HCEC 1CT (cell line): ENCODE data around the gene SKP1.

Source experiments
- DNase-seq: peaks from one replicate; pipeline ENCODE4 v3.0.0-alpha.2; 2017

SKP1 gene

DNA sequence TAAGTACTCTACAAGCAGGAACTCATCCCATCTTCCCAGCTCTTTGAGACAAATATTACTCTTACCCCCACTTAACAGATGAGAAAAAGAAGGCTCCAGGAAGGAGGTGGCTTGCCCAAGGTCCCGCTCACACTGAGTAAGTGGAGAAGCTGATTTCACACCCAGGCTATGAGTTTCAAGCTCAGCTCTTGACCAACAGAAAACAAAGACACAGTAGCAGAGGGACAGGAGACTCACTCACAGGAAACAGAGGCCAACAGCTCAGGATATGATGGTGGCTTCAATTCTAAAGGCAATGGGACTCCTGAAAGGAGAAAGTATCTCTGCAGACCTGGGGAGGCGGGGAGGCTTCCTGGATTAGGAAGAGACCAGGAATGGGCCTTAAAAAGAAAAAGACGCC lies 69.0 kb downstream of the SKP1 start:
- no peak for DNase-seq

DNA sequence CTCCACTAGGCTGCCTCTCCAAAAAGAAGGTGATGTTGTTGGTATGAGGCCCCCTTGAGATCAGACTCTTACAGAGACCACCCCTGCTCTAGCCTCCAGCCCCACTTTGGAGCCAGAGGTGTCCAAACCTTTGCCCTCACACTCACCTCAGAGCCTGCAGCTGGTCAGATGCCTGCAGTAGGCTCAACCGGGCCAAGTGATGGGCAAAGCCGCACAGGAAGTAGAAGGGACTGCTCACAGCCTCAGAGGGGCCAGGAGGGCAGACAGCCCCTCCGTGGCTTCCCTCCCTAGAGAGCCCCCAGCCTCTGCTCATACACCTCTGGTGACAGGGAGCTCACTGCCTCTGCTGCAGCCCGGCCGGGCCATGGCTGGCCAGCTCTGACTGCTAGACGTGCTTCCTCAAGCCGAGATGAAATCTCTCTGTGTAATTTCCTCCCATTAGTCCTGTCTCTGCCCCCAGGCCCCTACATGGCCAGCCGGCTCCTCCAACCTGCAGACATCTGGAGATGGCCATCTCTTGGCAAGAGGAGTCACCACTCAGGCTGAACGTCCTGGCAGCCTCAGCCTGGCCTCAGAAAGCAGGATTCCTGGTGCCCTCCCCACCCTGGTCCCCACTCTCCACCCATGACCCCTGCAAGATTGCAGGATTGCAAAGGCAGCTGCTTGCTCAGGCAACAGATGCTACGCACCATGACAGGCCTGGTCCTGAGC lies 69.6 kb downstream of the SKP1 start:
- no peak for DNase-seq

DNA sequence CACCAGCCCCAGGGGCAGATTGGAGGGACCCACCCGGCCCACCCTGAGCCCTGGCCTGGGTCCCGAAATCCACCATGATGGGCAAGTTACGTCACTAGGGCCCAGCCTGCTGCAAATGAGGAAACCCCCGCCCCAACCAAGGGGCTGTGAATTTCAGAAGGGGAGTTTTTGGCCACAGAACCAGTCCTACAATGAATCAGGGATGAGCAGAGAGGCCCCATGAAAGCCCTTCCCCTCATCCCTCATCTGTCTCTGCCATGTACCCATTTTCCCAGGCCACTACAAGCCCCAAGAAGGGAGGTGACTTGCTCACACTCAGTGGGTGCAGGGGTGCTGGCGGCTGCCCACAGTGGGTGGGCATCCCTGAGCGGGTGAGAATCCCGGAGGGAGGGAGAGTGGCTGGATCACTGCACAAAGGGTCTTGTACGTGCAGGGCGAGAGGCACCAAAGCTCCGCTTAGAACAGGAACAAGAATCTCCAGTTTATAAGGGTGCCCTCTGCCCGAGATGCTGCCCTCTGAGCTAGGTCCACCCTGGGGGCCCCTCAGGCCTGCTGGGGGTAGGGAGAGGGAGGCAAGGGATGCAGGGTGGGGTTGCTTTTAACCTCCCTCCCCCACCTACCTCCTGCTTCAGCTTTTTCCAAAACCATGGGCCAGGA lies 72.6 kb downstream of the SKP1 start:
- DNase-seq: no peak

DNA sequence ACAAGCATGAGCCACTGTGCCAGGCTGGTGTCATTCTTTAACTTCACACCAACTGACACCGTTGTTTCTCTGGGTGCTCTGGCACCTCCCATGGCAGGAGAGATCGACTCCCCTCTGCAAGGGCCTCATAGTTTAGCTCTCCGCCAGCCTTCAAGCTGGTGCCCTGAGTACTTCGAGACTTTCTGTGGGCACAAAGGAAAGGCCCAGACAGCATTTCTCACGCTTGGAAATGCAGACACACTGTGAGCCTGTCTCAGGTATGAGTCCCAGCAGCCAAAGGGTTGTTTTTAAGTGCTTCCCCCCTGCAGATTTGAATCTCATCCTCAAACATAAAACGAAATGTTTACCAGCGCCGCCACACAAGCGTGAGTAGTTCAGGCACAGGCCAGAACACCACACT lies 73.4 kb downstream of the SKP1 start:
- DNase-seq: no peak

DNA sequence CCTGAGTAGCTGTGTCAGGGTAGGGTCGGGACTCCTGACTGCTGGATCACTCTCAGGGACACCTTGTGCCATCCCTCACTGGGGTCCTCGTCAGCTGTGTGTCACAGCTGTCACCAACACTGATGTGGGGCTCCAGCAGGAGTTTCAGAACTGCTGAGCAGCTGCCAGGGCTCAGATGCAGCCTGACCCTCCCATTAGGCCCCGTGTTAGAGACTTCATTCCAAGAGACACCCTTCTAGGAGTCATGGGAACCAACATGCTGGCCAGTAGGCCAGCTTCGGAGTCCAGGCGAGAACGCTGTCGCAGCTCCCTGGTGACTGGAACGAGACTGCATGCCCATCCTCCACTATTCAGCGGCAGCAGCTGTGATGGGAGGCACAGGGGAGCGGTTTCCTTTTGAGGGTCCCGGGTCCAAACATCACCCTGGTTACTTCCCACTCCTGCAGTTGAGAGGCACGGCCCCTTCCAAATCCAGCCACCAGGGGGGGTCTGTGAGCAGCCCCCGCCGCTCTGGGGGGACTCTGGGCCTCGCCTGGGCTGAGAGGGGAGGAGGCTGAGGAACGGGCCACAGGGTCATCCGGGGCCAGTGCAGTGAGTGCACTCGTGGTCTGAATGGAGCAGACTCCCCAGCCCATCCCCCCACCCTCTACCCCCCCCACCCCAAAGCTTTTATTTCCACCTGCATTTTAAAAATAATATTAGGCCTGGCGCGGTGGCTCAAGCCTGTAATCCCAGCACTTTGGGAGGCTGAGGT lies 74.9 kb downstream of the SKP1 start:
- peak; percentile 17 for DNase-seq

DNA sequence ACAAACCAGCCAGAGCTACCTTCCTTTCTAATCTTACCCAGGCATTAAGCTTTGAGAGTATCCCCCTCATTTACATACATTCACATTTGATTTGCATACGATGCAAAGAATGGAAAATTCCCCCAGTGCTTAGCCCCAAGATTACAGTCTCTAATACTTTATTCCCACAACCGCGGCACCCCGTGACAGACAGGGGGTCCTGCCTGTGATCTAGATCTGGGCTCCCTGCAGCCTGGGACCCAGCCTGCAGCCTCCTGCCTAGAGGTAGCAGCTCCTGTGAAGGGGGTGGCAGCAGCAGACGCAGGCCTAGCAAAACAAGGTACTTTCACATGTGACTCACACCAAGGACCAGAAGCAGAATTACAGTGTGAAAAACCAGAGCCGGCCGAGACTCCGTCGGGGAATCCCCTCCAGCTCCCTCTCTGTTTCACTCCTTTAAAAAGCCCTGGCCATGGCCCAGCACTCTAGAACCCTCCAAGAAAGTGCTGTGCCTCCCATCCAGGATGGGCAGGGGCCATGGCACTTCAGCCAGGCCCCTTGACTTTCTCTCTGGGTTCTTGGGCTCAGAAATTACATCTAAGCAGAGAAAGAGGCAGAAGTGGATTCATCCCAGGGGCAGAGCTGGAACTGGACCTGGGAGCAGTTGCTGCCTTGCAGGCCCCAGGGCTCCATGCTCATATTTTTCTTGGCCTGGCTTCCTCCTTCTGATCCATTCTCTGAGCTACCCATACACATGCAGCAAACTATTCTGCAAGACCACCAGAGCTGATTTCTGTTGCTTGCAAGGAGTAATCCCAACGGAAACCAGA lies 76.3 kb downstream of the SKP1 start:
- no peak for DNase-seq

DNA sequence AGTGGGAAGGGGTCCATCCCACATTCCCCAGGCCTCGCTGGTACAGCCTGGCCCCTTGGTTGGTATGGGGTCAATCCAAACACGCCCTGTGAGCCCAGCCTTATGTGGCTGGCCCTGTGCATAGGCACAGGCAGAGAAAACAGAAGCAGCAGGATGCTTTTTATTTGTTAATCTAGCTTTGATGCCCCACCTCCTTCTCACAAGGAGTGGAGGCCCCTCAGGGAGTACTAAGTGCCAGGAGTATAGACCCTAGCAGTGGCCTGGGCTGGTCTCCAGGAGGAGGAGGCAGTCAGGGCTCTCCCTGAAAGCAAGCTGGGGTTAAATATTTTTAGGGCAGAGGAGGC lies 76.8 kb downstream of the SKP1 start:
- DNase-seq: no peak

DNA sequence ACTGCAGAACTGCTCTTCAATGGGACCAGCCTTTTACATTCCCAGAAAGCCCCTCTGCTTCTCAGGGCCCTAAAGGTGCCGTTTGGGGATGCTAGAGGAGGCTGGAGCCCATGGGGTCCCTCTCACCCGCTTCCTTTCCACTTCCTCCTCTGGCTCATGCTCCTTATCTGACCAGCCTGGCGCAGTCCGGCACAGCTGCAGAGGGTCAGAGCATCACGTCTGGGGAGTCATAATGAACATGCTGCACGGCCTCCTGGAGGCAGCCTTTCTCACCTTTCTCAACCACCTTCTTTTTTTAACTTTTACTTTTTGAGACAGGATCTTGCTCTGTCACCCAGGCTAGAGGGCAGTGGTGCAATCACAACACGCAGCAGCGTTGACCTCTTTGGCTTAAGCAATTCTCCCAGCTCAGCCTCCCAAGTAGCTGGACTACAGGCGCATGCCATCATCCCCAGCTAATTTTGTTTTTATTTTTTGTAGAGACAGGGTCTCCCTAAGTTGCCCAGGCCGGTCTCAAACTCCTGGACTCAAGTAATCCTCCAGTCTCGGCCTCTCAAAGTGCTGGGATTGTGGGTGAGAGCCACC lies 77.4 kb downstream of the SKP1 start:
- no peak for DNase-seq
